ENCODE data around the gene FREM1. TPM values are rescaled to one million over a fixed set of nuclear protein-coding genes. Genes with fewer than 3 reads are reported as not detected.

FREM1 gene
- total RNA-seq, 2 donors from 2014 or later, result 8.6 to 21.0 TPM

GRCh38 chr9:14831074-14831473 is 79.2 kb downstream of the FREM1 start:
- Histone ChIP-seq H3K9ac (ENCODE audit: extremely low read depth, low read length, poor library complexity, severe bottlenecking) (no peak overlapping the region), H3K27ac (ENCODE audit: low read depth, low read length) (no peak overlapping the region), H3K4me3 (ENCODE audit: low read length) (no peak overlapping the region), H3K27me3 (ENCODE audit: control insufficient read depth, insufficient read depth, low read length, poor library complexity, severe bottlenecking) (no peaks in the 10 kb centered on the region), H3K36me3 (ENCODE audit: control insufficient read depth, insufficient read depth, low read length) (no peaks in the 10 kb centered on the region), H3K9me3 (ENCODE audit: control insufficient read depth, low read length) (no peaks in the 10 kb centered on the region), H3K4me1 (ENCODE audit: control insufficient read depth, insufficient read depth, low read length) (no peaks in the 10 kb centered on the region)
- TF ChIP-seq, protein P1, sequence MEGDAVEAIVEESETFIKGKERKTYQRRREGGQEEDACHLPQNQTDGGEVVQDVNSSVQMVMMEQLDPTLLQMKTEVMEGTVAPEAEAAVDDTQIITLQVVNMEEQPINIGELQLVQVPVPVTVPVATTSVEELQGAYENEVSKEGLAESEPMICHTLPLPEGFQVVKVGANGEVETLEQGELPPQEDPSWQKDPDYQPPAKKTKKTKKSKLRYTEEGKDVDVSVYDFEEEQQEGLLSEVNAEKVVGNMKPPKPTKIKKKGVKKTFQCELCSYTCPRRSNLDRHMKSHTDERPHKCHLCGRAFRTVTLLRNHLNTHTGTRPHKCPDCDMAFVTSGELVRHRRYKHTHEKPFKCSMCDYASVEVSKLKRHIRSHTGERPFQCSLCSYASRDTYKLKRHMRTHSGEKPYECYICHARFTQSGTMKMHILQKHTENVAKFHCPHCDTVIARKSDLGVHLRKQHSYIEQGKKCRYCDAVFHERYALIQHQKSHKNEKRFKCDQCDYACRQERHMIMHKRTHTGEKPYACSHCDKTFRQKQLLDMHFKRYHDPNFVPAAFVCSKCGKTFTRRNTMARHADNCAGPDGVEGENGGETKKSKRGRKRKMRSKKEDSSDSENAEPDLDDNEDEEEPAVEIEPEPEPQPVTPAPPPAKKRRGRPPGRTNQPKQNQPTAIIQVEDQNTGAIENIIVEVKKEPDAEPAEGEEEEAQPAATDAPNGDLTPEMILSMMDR (conservative IDR thresholded peaks at IDR 0.05), result no peak
- no peaks in the 10 kb centered on the region for H3K27me3 Mint-ChIP-seq (ENCODE audit: insufficient read depth)
- H3K36me3 Mint-ChIP-seq (ENCODE audit: low read depth), result no peaks in the 10 kb centered on the region
- DNase-seq, result no peak
- H3K9me3 Mint-ChIP-seq, result peaks cover 5% of the 10 kb centered on the region
- WGBS, 2 experiments (ENCODE audit: insufficient coverage in 1 of 2, insufficient read length in 1 of 2), result 94 to 98% methylated on average over 5 to 6 of the region's 6 CpGs
- no peak overlapping the region for H3K4me3 Mint-ChIP-seq
- no peaks in the 10 kb centered on the region for H3K4me1 Mint-ChIP-seq
- no peak overlapping the region for H3K27ac Mint-ChIP-seq

- Mint-ChIP-seq H3K9me3 (peaks cover 5% of the 10 kb centered on the region), H3K27me3 (ENCODE audit: insufficient read depth) (no peaks in the 10 kb centered on the region), H3K27ac (no peak overlapping the region), H3K36me3 (ENCODE audit: low read depth) (no peaks in the 10 kb centered on the region), H3K4me3 (no peak overlapping the region), H3K4me1 (no peaks in the 10 kb centered on the region)
- WGBS, 2 experiments (ENCODE audit: insufficient coverage in 1 of 2, insufficient read length in 1 of 2), result 86% methylated on average over 1 of the region's 1 CpG; no CpG with 5 or more reads in 1 of the 2 experiments
- no peak overlapping the region for H3K9ac ChIP-seq (ENCODE audit: extremely low read depth, low read length, poor library complexity, severe bottlenecking)
- no peak overlapping the region for H3K27ac ChIP-seq (ENCODE audit: low read depth, low read length)
- H3K27me3 ChIP-seq (ENCODE audit: control insufficient read depth, insufficient read depth, low read length, poor library complexity, severe bottlenecking), result no peaks in the 10 kb centered on the region
- H3K4me1 ChIP-seq (ENCODE audit: control insufficient read depth, insufficient read depth, low read length), result no peaks in the 10 kb centered on the region
- TF ChIP-seq, protein P1 (conservative IDR thresholded peaks at IDR 0.05), result no peak
- no peak overlapping the region for H3K4me3 ChIP-seq (ENCODE audit: low read length)
- no peaks in the 10 kb centered on the region for H3K9me3 ChIP-seq (ENCODE audit: control insufficient read depth, low read length)
- DNase-seq, result no peak
- H3K36me3 ChIP-seq (ENCODE audit: control insufficient read depth, insufficient read depth, low read length), result no peaks in the 10 kb centered on the region
Observed at GRCh38 chr9:14830057-14830456, 80.2 kb downstream of the FREM1 start.

GRCh38 chr9:14829204-14829603 is 81.0 kb downstream of the FREM1 start:
- Histone ChIP-seq H3K9ac (ENCODE audit: extremely low read depth, low read length, poor library complexity, severe bottlenecking) (no peak overlapping the region), H3K4me3 (ENCODE audit: low read length) (no peak overlapping the region), H3K9me3 (ENCODE audit: control insufficient read depth, low read length) (no peaks in the 10 kb centered on the region), H3K36me3 (ENCODE audit: control insufficient read depth, insufficient read depth, low read length) (no peaks in the 10 kb centered on the region), H3K27me3 (ENCODE audit: control insufficient read depth, insufficient read depth, low read length, poor library complexity, severe bottlenecking) (no peaks in the 10 kb centered on the region), H3K27ac (ENCODE audit: low read depth, low read length) (no peak overlapping the region), H3K4me1 (ENCODE audit: control insufficient read depth, insufficient read depth, low read length) (no peaks in the 10 kb centered on the region)
- no peaks in the 10 kb centered on the region for H3K4me1 Mint-ChIP-seq
- no peaks in the 10 kb centered on the region for H3K36me3 Mint-ChIP-seq (ENCODE audit: low read depth)
- H3K4me3 Mint-ChIP-seq, result no peak overlapping the region
- peaks cover 5% of the 10 kb centered on the region for H3K9me3 Mint-ChIP-seq
- H3K27me3 Mint-ChIP-seq (ENCODE audit: insufficient read depth), result no peaks in the 10 kb centered on the region
- TF ChIP-seq, protein P1 (conservative IDR thresholded peaks at IDR 0.05), result no peak
- no peak overlapping the region for H3K27ac Mint-ChIP-seq
- no peak for DNase-seq
